GM23338 (cell line): ENCODE results near the gene MAPK13. TPM values are rescaled to one million over a fixed set of nuclear protein-coding genes. Genes with fewer than 3 reads are reported as not detected.
A peak's percentile ranks its signal among the peaks of the same experiment; 100 is the strongest.

Experiments used
- ATAC-seq: fragments of 200-7000 bp; cut with Tn5 transposase; 3 replicates; pipeline ENCODE4 v1.9.1; 2020
- DNase-seq: peaks from one replicate; pipeline ENCODE4 v3.0.0-alpha.2; 2015; ENCODE audit warnings: low spot score
- H2AFZ ChIP-seq: fragments of 200-600 bp; sonication (generic); 2 replicates; pipeline ENCODE4 v1.8.0; 2016; ENCODE audit warnings: antibody characterized with exemption, mild to moderate bottlenecking, moderate library complexity
- H3F3A ChIP-seq: fragments of 200-600 bp; sonication (generic); replicated peaks from 2 replicates; pipeline ENCODE4 v1.8.0; 2017; ENCODE audit warnings: antibody characterized with exemption, mixed run types, low read depth
- H3K27ac ChIP-seq: fragments of 200-600 bp; sonication (generic); 2 replicates; pipeline ENCODE4 v1.6.1; 2016; ENCODE audit warnings: low read depth
- H3K27me3 ChIP-seq: fragments of 200-600 bp; sonication (generic); 2 replicates; pipeline ENCODE4 v1.8.0; 2016; ENCODE audit warnings: mild to moderate bottlenecking, mixed run types, moderate library complexity; ENCODE audit not compliant: insufficient read depth
- H3K36me3 ChIP-seq: fragments of 200-600 bp; sonication (generic); 2 replicates; pipeline ENCODE4 v1.8.0; 2016; ENCODE audit warnings: mild to moderate bottlenecking; ENCODE audit not compliant: insufficient read depth
- H3K4me1 ChIP-seq: fragments of 200-600 bp; sonication (generic); 2 replicates; pipeline ENCODE4 v1.8.0; 2016; ENCODE audit warnings: mild to moderate bottlenecking, moderate library complexity; ENCODE audit not compliant: insufficient read depth
- H3K4me2 ChIP-seq: fragments of 200-600 bp; sonication (generic); 2 replicates; pipeline ENCODE4 v1.7.1; 2017; ENCODE audit warnings: mixed run types
- H3K4me3 ChIP-seq: fragments of 200-600 bp; sonication (generic); 2 replicates; pipeline ENCODE4 v1.6.1; 2016; ENCODE audit warnings: mixed run types
- H3K79me2 ChIP-seq: fragments of 200-600 bp; sonication (generic); replicated peaks from 2 replicates; pipeline ENCODE4 v1.8.0; 2017; ENCODE audit warnings: mild to moderate bottlenecking; ENCODE audit not compliant: insufficient read depth
- H3K9me2 ChIP-seq: fragments of 200-600 bp; sonication (generic); 2 replicates; pipeline ENCODE4 v1.8.0; 2017; ENCODE audit not compliant: insufficient read depth
- H4K20me1 ChIP-seq: fragments of 200-600 bp; sonication (generic); replicated peaks from 2 replicates; pipeline ENCODE4 v1.8.0; 2017; ENCODE audit warnings: mild to moderate bottlenecking; ENCODE audit not compliant: insufficient read depth
- H3K27ac Mint-ChIP-seq: 2 replicates; pipeline ENCODE4 v1.8.0; 2020; ENCODE audit warnings: inconsistent platforms, mild to moderate bottlenecking, moderate library complexity, mixed read lengths
- H3K27me3 Mint-ChIP-seq: 3 replicates; pipeline ENCODE4 v1.8.0; 2022; ENCODE audit warnings: low read depth, mild to moderate bottlenecking, moderate library complexity, mixed read lengths, inconsistent platforms; ENCODE audit not compliant: insufficient read depth, poor library complexity
- H3K36me3 Mint-ChIP-seq: 3 replicates; pipeline ENCODE4 v1.8.0; 2021; ENCODE audit warnings: low read depth, mild to moderate bottlenecking, inconsistent platforms, moderate library complexity, mixed read lengths
- H3K4me1 Mint-ChIP-seq: 3 replicates; pipeline ENCODE4 v1.8.0; 2020; ENCODE audit warnings: mild to moderate bottlenecking, inconsistent platforms, mixed read lengths
- H3K4me3 Mint-ChIP-seq: 3 replicates; pipeline ENCODE4 v1.8.0; 2021; ENCODE audit warnings: moderate library complexity, mild to moderate bottlenecking, inconsistent platforms, mixed read lengths
- H3K9me3 Mint-ChIP-seq: 3 replicates; pipeline ENCODE4 v1.8.0; 2020; ENCODE audit warnings: moderate library complexity, mild to moderate bottlenecking, inconsistent platforms, mixed read lengths
- CREB1 ChIP-seq: fragments of 250-450 bp; sonication (Bioruptor Pico); IDR thresholded peaks from 2 replicates; pipeline ENCODE4 v1.5.0; 2020; ENCODE audit warnings: low read depth, mild to moderate bottlenecking, moderate library complexity
- EZH2 ChIP-seq: fragments of 200-600 bp; sonication (generic); IDR thresholded peaks from one replicate; pipeline ENCODE4 v1.8.0; 2017; ENCODE audit warnings: antibody characterized with exemption, mild to moderate bottlenecking, low read depth; ENCODE audit not compliant: unreplicated experiment
- EZH2phosphoT487 ChIP-seq: fragments of 200-600 bp; sonication (generic); IDR thresholded peaks from one replicate; pipeline ENCODE4 v1.8.1; 2018; ENCODE audit warnings: antibody characterized with exemption; ENCODE audit not compliant: unreplicated experiment
- JUNB ChIP-seq: IDR thresholded peaks from one replicate; pipeline ENCODE4 v1.6.1; 2016; ENCODE audit warnings: antibody characterized with exemption; ENCODE audit not compliant: unreplicated experiment
- POLR2AphosphoS5 ChIP-seq: IDR thresholded peaks from 2 replicates; pipeline ENCODE4 v1.6.1; 2016; ENCODE audit warnings: antibody characterized with exemption, low read depth
- ZNF114 ChIP-seq: fragments of 250-450 bp; sonication (Bioruptor Pico); IDR thresholded peaks from 2 replicates; pipeline ENCODE4 v1.5.0; 2020; ENCODE audit warnings: mild to moderate bottlenecking, moderate library complexity
- ZNF331 ChIP-seq: fragments of 250-450 bp; sonication (Bioruptor Pico); IDR thresholded peaks from 2 replicates; pipeline ENCODE4 v1.5.0; 2020; ENCODE audit warnings: low read depth, mild to moderate bottlenecking, moderate library complexity
- ZNF462 ChIP-seq: fragments of 250-450 bp; sonication (Bioruptor Pico); IDR thresholded peaks from 2 replicates; pipeline ENCODE4 v1.5.0; 2020; ENCODE audit warnings: mild to moderate bottlenecking, moderate library complexity
- polyA plus RNA-seq: library from polyadenylated mRNA; unstranded; fragments of >200 nt; fragmentation: Nextera tagmentation; extraction: Ambion mirVana; gene quantifications from 2 replicates; pipeline ENCODE4 v1.2.1, GENCODE V29; 2016
- total RNA-seq: library from RNA; depleted of rRNA; stranded (reverse); fragments of >200 nt; shearing (Covaris generic); gene quantifications from 2 replicates; pipeline ENCODE4 v1.2.3, GENCODE V29; 2014

MAPK13 gene
- total and polyA plus RNA-seq, 2 experiments from 2014 or later = 6.3 to 12.3 TPM

- TF ChIP-seq EZH2phosphoT487 (no peak), ZNF462 (no peak), JUNB (no peak), POLR2AphosphoS5 (no peak), ZNF331 (CRISPR knock-in tag) (no peak)
Measured at GRCh38 chr6:36110863-36111262, 19.4 kb upstream of the MAPK13 start (continued).

- Histone ChIP-seq H3K79me2 (no peaks in the 10 kb centered on the region), H3K27ac (no peak overlapping the region), H3K4me2 (no peak overlapping the region), H3K36me3 (no peaks in the 10 kb centered on the region), H2AFZ (no peak overlapping the region), H4K20me1 (no peaks in the 10 kb centered on the region; the same call in 1 of the 2 replicates), H3K4me1 (no peaks in the 10 kb centered on the region), H3K27me3 (no peaks in the 10 kb centered on the region), H3K4me3 (no peak overlapping the region), H3K9me2 (no peaks in the 10 kb centered on the region), H3F3A (no peaks in the 10 kb centered on the region)
- ATAC-seq = no peak
- no peak overlapping the region for H3K4me3 Mint-ChIP-seq
- H3K4me1 Mint-ChIP-seq = peaks cover 23% of the 10 kb centered on the region
- peaks cover 6% of the 10 kb centered on the region for H3K27me3 Mint-ChIP-seq
- no peaks in the 10 kb centered on the region for H3K9me3 Mint-ChIP-seq
- H3K36me3 Mint-ChIP-seq = peaks cover 10% of the 10 kb centered on the region; the same call in 1 of the 3 replicates
- DNase-seq = no peak
- peak overlapping the region; percentile 75; the same call in 1 of the 2 replicates for H3K27ac Mint-ChIP-seq
- no peak for TF ChIP-seq EZH2phosphoT487
- TF ChIP-seq ZNF331 (CRISPR knock-in tag) = no peak
- TF ChIP-seq ZNF114 (CRISPR knock-in tag) = no peak
- TF ChIP-seq EZH2 = no peak
- TF ChIP-seq ZNF462 = no peak
- TF ChIP-seq CREB1 (CRISPR knock-in tag) = no peak
- no peak for TF ChIP-seq POLR2AphosphoS5
Measured at GRCh38 chr6:36111526-36111925, 18.8 kb upstream of the MAPK13 start.
